ENCODE results near the gene MYO5C.

DNA sequence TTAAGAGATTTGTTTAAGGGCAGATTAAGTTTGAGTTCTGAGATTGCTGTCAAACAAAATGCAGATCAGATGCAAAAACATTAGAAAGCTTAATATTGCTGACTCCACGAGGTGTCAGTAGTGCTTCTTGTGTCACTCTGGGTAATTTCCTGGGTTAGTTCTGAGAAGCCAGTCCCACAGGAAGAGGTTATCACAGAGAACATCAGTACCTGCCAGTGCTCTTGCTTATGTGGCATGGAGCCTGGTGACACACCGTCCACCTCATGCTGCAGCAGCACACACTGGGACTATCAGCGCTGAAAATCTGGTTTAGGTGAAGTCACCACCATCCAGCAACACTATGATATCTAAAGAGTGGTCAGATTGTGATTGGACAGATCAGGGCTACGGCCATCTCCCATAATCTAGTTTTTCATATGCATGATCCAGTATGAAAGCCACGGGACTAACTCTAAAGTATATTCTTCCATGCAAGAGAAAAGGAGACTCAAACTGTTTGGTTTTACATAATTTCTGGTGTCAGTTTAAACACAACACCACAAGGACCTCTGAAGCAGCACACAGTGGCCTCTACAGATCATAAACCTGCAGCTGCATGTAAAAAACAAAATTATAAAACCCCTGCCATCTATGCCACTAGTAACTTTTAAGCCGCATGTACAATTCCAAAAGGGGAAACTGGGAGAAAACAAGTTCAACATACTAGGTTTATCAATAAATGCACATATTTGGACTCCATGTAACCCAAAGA lies 36.1 kb upstream of the MYO5C start:
- no peak for TF ChIP-seq POLR2AphosphoS5 (IDR thresholded peaks at IDR 0.05; ENCODE audit: insufficient read depth in 1 of 2, low read depth in 1 of 2)
- TF ChIP-seq, protein P1, sequence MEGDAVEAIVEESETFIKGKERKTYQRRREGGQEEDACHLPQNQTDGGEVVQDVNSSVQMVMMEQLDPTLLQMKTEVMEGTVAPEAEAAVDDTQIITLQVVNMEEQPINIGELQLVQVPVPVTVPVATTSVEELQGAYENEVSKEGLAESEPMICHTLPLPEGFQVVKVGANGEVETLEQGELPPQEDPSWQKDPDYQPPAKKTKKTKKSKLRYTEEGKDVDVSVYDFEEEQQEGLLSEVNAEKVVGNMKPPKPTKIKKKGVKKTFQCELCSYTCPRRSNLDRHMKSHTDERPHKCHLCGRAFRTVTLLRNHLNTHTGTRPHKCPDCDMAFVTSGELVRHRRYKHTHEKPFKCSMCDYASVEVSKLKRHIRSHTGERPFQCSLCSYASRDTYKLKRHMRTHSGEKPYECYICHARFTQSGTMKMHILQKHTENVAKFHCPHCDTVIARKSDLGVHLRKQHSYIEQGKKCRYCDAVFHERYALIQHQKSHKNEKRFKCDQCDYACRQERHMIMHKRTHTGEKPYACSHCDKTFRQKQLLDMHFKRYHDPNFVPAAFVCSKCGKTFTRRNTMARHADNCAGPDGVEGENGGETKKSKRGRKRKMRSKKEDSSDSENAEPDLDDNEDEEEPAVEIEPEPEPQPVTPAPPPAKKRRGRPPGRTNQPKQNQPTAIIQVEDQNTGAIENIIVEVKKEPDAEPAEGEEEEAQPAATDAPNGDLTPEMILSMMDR (IDR thresholded peaks at IDR 0.05): peak in 1 of 3 experiments; percentile 19
- no peak for TF ChIP-seq POLR2A (IDR thresholded peaks at IDR 0.05)

Measured in vagina (tissue), 2 donors.